ENCODE results near the gene HOXA5.

Gene HOXA5

DNA sequence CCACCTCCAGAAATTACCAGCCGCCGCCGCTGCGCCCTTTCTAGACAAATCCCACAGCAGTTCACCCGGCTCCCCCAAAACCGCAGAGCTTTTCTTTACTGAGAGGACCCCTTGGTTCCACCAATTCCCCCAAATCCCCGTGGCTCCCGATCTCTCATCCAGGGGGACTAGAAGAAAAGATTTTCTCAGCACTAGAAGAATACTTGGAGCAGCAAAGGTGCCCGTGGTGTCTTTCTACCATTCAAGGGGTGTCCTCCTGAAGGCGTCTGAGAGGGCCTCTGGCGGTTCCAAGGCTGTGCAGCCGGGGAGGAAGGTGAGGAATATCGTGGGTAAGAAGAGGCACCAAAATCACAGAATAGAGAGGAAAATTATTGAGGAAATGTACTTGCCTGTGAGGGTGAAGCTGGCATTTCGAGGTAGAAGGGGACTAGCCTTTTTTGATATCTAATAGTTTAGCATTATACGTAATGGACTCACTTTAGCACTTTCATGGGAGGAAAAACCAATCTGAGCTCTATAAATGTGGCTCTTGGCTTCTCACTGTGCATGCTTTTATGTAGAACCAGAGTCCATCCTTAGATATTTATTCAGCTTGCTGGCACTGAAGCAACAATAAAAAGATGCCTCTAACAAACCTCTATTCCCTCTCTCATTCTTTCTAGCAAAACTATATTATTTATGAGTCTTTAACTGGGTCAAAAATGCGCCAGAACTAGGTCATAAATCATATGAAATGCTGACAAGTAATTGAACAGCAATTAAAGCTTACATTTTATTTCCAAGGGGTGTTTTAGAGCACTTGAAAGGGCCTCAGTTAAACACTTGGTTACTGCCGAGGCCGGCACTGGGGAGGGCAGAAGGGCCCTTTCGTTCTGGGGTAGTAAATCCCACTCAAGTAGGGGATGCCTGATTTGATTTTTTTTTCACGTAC lies 27.2 kb downstream of the HOXA5 start:
- no peak for DNase-seq

DNA sequence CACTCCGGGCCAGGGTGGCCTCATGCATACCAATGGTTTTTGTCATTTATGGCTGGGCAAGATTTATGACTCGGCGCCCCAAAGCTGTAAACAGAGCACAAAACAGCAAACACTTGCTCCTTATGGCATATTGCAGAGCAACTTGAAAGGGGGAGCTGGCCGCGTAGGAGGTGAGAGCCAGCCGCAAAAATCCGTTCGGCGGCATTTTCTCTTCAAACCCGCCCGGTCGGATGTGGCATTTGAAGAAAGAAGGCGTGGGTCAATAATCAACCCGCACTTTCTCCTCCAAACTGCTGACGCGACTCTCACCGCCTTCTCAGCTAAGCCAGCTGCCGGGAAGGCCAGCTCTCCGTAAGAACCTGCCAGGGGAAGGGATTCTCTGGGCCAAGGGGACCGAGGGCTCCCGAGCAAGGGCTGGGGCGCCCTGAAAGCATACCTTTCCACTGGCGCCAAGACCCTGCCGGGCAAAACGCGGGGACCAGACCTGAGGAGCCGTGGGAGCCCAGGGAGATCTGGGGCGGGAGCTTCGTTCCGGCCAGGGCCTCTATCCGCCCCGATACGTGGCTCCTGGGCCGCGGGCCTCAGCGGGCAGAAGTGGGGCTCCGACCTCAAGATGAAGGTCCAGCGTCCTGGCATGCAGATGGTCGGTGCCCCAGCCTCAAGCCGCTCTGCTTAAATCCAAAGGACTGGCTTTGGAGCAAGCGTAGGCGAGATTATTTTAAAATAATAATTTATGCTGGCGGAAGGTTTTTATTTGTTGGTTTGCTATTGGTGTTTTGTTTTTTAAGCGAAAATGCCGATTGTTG lies 28.1 kb downstream of the HOXA5 start:
- no peak for DNase-seq

DNA sequence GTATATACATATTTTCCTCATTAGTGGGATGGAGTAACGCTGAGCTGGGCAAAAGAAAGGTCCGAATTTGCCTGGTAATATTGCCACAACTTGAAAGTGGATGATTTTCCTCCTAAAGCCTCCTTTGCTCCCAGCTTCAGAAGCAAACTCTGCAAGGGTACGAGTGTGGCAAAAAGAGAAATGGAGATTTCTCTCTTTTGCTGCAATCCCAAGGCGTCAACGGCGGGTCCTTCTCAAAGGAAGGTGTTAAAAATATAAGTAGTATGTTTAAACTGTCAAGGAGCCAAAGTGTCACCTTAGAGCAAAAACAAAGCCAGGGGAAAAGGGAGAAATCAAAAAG lies 28.6 kb downstream of the HOXA5 start:
- no peak for DNase-seq

DNA sequence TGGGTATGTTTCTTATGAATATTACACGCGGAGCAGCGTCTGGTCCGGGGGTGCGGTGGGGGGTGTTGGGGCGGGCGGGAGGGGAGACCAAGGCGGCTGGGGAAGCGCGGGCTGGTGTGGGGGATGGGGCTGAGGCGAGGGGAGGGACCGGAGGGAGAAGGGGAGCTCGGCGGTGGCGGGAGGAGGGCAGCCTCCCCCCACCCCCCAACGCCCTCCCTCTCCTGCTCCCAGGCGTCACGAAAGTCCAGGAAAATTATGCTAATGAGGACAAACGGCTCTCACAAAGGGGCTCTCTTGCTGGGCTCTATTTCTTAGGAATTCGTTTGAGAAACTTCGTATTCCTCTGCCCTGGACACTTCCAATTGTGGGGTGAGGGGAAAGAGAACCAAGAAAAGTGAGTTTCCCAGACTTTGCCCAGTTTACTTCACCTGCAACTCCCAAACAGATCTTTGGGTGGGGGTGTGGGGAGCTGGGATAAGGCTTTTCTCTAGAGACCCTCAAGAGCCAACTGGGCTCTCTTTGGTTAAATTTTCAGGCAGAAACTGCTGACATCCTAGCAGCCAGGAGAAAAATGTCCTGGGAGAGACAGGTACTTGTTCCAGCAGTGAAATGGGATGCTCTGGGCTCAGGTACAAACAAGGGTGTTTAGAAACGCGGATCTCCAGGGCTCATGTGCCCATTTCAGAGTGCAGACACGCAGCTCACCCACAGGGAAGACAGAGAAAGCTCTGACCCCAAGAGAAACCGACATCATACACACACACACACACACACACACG lies 29.3 kb downstream of the HOXA5 start:
- no peak for DNase-seq

DNA sequence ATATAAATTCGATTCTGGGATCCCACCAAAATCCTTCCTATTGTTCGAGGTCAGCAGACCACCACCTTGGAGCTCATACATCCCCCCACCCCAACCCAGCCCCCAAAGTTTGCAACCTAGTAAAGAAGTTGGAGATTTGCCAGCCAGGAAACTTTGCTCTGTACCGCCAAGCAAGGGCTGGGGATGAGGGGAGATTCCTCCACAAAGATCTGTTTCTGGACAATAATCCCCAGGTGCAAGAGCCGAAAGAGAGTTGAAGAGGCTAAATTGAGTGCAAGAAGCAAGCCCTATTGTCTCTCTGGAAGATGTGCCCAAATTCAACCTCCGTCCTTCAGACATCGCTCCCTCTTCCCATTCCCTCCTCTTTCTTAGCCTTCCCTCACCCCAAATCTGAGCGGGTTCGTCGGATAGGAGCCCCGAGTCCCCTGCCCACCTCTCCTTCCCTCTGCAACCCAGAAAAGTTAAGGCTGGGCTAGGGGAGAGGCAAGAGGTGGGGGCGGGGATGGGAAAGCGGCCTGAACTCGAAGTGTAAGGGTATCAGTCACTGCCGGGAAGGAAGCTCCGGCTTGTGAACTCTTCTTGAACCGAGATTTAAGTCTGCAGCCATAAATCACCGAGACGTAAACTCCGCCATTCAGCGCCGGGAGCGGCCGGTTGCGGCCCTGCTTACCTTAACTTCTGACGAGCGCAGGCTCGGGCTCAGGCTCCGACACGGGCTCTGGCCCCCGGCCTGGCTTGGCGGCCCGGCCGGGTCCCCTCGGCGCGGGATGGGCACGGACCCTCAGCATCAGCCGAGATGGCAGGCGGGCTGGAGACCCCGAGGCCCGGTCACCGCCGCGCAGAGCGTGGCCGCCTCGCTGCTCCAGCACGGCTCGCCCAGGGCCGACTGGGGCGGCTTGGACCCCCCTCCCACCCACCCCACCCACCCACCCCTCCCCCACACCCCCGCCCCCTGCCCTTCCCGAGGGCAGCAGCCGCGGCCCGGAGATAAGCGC lies 30.2 kb downstream of the HOXA5 start:
- DNase-seq: no peak

DNA sequence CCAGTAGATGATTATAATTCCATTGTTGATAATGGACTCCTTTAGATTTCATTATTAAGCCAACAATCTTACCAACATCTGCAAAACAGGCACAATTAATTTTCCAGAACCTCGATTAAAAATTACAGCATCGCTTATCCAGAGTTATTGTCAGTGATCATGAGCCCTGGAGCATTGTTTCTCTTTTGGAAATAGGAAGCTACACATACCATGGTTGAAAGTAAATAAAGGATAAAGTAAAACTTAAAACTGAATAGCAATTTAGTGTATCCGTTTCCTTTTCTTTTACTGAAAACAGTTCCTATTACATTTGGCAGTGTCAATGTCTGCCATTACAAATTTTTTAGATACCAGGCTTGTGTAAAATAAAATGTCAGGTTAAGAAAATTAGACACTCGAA lies 31.1 kb downstream of the HOXA5 start:
- no peak for DNase-seq

DNA sequence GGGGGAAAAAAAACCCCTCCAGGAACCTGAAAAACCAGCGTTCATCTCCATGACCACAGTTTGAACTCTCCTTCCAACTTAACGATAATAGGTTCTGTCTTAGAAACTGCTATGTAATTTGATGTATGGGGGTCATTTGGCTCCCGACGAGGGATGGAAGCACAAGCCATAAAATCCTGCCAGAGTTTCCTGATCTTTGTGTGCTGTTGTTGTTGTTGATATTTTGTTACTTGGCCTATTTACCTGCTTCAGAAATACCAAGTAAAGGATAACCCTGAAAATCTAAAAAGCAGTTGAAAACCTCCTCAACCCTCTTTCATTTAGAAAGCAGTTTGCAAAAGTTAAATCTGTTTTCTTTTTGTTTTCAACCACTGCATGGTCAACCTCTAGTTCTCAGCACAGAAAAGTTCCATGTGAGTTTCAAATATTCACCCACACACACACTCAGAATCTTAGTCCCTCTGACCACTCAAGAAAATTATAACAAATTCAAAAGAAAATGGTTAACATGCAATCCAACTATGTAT lies 31.7 kb downstream of the HOXA5 start:
- DNase-seq: no peak

DNA sequence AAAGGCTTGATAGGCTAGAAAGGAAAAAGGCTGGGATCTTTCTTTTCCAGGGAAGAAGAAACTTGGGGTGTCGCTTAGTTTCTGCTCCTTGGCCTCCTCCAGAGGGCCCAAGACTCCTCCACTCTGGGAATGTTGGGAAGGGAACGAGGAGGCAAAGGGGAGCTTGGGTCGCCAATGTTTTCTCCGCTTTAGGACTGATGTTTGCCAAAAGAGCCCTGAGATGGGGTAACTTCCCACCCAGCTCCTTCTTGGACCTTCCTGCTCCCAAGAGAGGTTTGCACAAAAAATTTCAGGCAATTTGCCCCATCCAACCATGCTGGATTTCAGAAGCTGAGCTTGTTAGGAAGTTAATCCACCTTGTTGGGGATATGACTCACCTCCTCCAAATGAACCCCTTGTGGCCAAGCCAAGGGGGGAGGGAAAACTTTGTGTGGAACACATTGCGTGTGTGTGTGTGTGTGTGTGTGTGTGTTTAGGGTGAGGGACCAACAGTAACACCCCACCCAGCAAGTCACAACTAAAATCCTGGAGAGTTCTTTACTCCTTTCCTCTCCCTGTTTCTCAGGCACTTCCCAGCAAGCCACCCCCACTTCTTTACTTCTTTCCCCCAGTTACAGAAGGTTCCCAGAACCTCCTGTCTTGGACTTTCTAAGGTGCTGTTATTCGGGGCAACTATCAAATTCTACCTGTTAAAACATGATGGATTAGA lies 32.3 kb downstream of the HOXA5 start:
- no peak for DNase-seq

GRCh38 chr7:27110186-27111031 lies 33.1 kb downstream of the HOXA5 start:
- DNase-seq: no peak

DNA sequence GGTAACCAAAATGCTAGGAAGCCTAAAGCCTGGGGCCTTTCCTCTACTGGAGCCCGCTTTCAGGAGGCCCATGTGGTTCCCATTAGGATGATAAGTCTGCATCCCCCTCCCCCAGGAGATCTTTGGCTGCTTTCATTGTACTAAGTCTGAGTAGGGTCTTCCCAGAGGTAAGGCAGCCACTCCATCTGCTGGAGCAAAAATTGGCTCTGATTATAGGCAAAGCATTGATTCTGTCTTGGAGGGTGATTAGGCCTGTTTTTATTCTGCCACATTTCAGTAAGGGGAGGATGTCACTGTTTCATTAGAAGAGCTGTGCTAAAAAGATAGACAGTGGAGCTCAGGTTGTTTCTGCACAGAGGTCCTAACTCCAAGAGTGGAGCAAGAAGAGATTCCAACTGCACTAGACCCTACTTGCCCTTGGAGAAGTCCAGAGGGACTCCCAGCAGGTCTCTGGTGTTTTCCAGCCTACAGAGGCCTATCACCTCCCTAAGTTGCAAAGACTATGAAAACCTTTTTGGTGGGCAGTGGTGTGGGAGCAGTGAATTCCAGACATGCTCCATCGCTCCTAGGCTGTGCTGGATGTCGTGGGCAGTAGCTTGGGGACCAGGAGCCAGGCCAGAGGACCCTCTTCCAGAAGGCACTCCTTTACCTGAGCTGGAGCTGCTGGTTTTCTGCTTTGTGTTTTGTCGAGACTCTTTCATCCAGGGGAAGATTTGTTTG lies 33.9 kb downstream of the HOXA5 start:
- DNase-seq: no peak

DNA sequence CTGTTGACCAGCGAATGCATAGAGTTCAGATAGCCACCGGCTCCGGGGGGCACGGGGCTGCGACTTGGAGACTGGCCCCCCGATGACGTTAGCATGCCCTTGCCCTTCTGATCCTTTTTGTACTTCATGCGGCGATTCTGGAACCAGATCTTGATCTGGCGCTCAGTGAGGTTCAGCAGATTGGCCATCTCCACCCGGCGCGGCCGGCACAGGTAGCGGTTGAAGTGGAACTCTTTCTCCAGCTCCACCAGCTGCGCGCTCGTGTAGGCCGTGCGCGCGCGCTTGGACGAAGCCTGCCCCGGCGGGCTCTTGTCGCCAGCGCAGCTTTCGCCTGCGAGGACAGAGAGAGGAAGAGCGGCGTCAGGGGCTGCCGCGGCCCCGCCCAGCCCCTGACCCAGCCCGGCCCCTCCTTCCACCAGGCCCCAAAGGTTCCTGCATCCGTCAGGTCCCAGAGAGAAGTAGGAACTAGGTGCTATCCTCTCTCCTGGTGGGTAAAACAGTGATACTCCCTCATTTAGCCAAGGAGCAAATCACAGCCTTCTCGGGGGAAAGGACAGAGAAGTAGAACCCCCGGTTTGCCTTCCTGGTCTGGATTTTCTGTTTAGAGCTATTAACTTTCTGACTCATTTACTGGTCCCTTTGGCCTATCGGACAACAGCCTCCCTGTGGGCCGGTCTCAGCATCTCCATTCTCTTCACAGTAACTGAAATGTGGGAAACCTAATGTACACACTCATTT lies 34.9 kb downstream of the HOXA5 start:
- DNase-seq: no peak

DNA sequence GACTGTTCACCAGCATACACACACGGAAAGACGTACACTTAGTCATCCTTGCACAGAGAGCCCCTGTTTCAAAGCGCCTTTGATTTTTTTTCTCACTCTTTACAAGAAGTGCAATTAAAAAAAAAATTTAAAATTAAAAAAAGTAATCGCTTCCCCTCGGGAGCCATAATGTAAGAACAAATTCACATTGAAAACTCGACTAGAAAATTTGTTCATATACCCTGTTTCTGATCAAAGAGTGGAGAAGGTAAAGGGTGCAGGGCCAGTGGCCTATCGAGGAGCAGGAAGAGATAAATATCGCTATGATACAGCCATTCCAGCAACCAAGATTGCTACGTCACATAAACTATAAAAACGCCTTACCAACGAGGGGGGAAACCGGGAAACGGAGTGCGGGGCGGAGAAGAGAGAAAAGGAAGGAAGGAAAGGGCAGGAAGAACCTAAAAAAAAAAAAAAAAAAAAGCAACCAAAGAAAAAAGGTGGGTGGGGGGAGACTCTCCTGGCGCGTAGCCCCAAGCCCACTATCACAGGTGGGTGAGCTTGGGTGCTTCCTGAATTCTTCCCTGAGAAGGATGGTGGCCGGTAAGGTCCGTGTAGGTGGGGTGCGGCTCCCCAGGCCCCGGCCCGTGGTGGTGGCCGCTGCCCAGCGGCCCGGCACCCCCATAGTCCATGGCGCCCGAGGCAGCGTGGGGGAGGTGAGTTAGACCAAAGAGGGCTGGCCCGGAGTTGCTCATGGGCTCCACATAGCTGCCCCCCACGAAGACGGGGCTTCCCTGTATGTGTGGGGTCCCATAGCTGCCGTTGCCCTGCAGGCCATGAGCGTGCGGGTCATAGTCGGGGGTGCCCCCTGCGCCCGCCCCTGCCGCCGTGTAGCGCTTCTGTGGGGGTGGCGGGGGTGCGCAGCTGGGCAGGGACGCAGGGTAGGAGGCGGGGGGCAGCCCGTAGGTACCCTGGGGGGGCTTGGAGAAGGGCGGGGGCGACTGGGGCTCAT lies 35.8 kb downstream of the HOXA5 start:
- DNase-seq: no peak

- DNase-seq: no peak
These were observed 36.6 kb downstream of the HOXA5 start for GRCh38 chr7:27106901-27107240.

DNA sequence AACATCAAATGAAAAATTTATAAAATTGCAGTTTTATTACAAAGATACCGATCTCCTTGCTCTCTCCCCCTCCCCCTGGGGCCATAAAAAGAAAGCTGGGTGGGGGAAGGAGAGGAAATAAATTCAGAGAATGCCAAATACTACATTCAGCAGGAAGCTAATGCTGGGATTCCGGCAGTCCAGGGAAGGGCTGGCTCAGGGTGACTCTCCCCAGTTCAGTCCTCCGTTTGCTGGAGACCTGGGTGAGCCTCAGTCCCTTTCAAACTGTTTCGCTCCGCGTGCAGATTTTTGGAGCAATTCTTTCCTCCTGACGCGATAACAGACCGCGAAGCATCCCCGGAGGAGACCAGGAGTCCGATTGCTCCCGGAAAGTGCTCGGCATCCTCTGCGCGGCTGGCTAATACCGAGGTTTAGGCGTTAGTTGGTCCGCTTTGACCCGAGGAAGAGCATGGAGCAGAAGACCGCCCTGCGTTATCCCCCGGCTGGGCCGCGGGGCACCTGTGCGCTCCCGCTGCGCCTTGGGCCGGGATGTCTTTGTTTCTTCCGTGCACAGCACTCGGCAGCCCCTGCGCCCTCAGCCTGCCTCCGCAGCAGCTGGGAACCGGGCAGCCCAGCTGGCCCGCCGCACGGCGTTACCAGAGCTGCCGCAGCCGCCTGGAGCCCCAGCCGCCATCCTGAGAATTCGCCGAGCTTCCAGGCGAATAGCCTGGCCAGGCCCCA lies 37.1 kb downstream of the HOXA5 start:
- DNase-seq: no peak

DNA sequence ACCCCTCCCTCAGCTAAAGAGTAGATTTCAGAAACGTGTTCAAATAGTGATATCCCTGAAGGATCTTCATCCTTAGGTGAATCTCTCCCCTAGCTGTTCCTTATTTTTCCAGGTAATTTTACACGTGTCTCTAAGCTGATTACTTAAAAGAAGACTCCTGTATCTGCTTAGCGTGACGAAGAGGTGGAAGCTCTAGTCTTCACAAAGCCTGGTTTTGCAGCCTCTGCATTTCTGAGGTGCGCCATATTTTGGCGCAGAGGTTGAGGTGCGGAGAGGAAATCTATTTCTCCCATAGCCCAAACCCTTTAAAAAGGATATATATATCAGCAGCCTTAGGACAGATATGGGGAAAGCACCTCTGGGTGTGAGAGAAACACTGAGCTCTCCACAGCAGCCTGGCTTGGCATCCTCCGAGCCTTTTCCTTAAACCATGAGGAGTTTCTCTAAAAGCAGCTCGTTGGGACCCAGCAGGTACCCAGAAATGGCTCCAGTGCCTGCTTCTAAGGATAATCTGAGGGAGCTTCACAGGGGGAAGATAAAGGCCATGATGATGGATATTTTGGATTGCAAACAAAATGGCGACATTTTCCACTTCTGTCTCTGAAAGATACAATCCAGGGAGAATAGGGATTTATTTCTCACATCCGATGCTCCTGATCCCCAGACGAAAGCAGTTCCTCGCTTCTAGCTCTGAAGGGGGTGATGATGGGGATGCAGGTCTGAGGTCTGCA lies 38.0 kb downstream of the HOXA5 start:
- no peak for DNase-seq

All from hematopoietic multipotent progenitor cell treated with erythropoietin and hydrocortisone succinate and interleukin-3 and kit ligand, for 6 days (in vitro differentiated cells).